Peyer's patch (tissue), 4 donors: ENCODE results near the gene DLGAP1. TPM values are rescaled to one million over a fixed set of nuclear protein-coding genes. Genes with fewer than 3 reads are reported as not detected.

Experiments used
- DNase-seq, 3 donors: peaks; one replicate each; pipeline ENCODE4 v3.0.0-alpha.2; 2017 to 2019
- H3K27ac ChIP-seq, 4 donors: fragments of 200-600 bp; sonication (generic); one replicate each; pipeline ENCODE4 v1.5.1; 2016 to 2019
- H3K27me3 ChIP-seq, 2 donors: fragments of 200-600 bp; sonication (generic); one replicate each; pipeline ENCODE4 v1.5.1; 2019
- H3K36me3 ChIP-seq, 3 donors: fragments of 200-600 bp; sonication (generic); one replicate each; pipeline ENCODE4 v1.5.1; 2016 to 2019
- H3K4me1 ChIP-seq, 4 donors: fragments of 200-600 bp; sonication (generic); one replicate each; pipeline ENCODE4 v1.5.1; 2016 to 2019
- H3K4me3 ChIP-seq, 4 donors: fragments of 200-600 bp; sonication (generic); 1 replicate in 3 of 4; 2 replicates in 1 of 4; pipeline ENCODE4 v1.5.1; 2016 to 2019; ENCODE audit warnings: mild to moderate bottlenecking in 1 of 4
- H3K9me3 ChIP-seq, 4 donors: fragments of 200-600 bp; sonication (generic); one replicate each; pipeline ENCODE4 v1.5.1; 2016 to 2019; ENCODE audit warnings: mild to moderate bottlenecking in 1 of 4
- CTCF ChIP-seq, 6 experiments: fragments of 450-650 bp in 4 of 6; fragments of 200-600 bp in 2 of 6; sonication (generic) in 1 of 6; IDR thresholded peaks; one replicate each; pipeline ENCODE4 v1.5.1; 2017 to 2019; ENCODE audit warnings: antibody characterized with exemption in 6 of 6, mild to moderate bottlenecking in 3 of 6, moderate library complexity in 1 of 6
- POLR2A ChIP-seq, 2 donors: fragments of 450-650 bp; IDR thresholded peaks; one replicate each; pipeline ENCODE4 v1.5.1; 2017; ENCODE audit warnings: antibody characterized with exemption in 2 of 2, mild to moderate bottlenecking in 2 of 2, moderate library complexity in 2 of 2
- total RNA-seq, 4 donors: library from RNA; depleted of rRNA; stranded (reverse); fragments of >200 nt; gene quantifications; one replicate each; pipeline ENCODE4 v1.1.0, GENCODE V29; 2016

DLGAP1 gene
- total RNA-seq, 4 donors from 2014 or later: 0.53 to 4.1 (median 2.1) TPM

- no peaks in the 10 kb centered on the region for H3K27me3 ChIP-seq
- H3K27ac ChIP-seq: no peak overlapping the region
- H3K36me3 ChIP-seq: no peaks in the 10 kb centered on the region
- no peak for TF ChIP-seq CTCF (IDR thresholded peaks at IDR 0.05)
- H3K4me1 ChIP-seq: no peaks in the 10 kb centered on the region
- no peaks in the 10 kb centered on the region for H3K9me3 ChIP-seq
- no peak overlapping the region for H3K4me3 ChIP-seq
- no peak for DNase-seq
Measured at GRCh38 chr18:3748086-3748485, 707.0 kb downstream of the DLGAP1 start.

GRCh38 chr18:3747176-3747973 is 707.7 kb downstream of the DLGAP1 start:
- no peaks in the 10 kb centered on the region for H3K27me3 ChIP-seq
- no peaks in the 10 kb centered on the region for H3K9me3 ChIP-seq
- no peaks in the 10 kb centered on the region for H3K36me3 ChIP-seq
- TF ChIP-seq POLR2A (IDR thresholded peaks at IDR 0.05) (no peak), CTCF (IDR thresholded peaks at IDR 0.05) (no peak)
- DNase-seq: peak in 1 of 3 donors; percentile 54
- no peak overlapping the region for H3K27ac ChIP-seq
- no peak overlapping the region for H3K4me3 ChIP-seq
- H3K4me1 ChIP-seq: no peaks in the 10 kb centered on the region

- TF ChIP-seq CTCF (IDR thresholded peaks at IDR 0.05): no peak
- no peak for TF ChIP-seq POLR2A (IDR thresholded peaks at IDR 0.05)
- Histone ChIP-seq H3K36me3 (no peaks in the 10 kb centered on the region), H3K27ac (no peak overlapping the region), H3K27me3 (no peaks in the 10 kb centered on the region), H3K4me3 (no peak overlapping the region), H3K9me3 (no peaks in the 10 kb centered on the region), H3K4me1 (no peaks in the 10 kb centered on the region)
- no peak for DNase-seq
Measured at GRCh38 chr18:3742541-3742940, 712.6 kb downstream of the DLGAP1 start.

GRCh38 chr18:3741333-3741732 is 713.8 kb downstream of the DLGAP1 start:
- TF ChIP-seq POLR2A (IDR thresholded peaks at IDR 0.05) (no peak), CTCF (IDR thresholded peaks at IDR 0.05) (no peak)
- Histone ChIP-seq H3K27me3 (no peaks in the 10 kb centered on the region), H3K4me1 (no peaks in the 10 kb centered on the region), H3K9me3 (no peaks in the 10 kb centered on the region), H3K4me3 (no peak overlapping the region), H3K27ac (no peak overlapping the region), H3K36me3 (no peaks in the 10 kb centered on the region)
- no peak for DNase-seq

- H3K9me3 ChIP-seq: no peaks in the 10 kb centered on the region
- peaks cover 0 to 3% (median 0%) of the 10 kb centered on the region in 4 donors for H3K4me1 ChIP-seq
- no peaks in the 10 kb centered on the region for H3K27me3 ChIP-seq
- DNase-seq: no peak
- H3K4me3 ChIP-seq: no peak overlapping the region
- no peak overlapping the region for H3K27ac ChIP-seq
- TF ChIP-seq POLR2A (IDR thresholded peaks at IDR 0.05) (no peak), CTCF (IDR thresholded peaks at IDR 0.05) (no peak)
- no peaks in the 10 kb centered on the region for H3K36me3 ChIP-seq
Measured at GRCh38 chr18:3728704-3729437, 726.2 kb downstream of the DLGAP1 start.
